Keratinocyte (primary cell): Measurements from ENCODE around the gene PGA3.
"Not testable (repeated sequence)": the region's sequence is repeated elsewhere in the genome, so short reads cannot be mapped to it uniquely, and the experiment has no call there.

ENCODE experiments used
- CTCF ChIP-seq, 3 experiments: IDR thresholded peaks in 1 of 3; conservative IDR thresholded peaks in 1 of 3; optimal IDR thresholded peaks in 1 of 3; 2 replicates in 2 of 3; 3 replicates in 1 of 3; pipeline versions ENCODE3 to v1.5.1; 2011; ENCODE audit warnings: low read length in 3 of 3, mild to moderate bottlenecking in 3 of 3, moderate library complexity in 2 of 3, control low read depth in 1 of 3, inconsistent platforms in 1 of 3; ENCODE audit not compliant: insufficient read depth in 2 of 3; ENCODE audit errors: extremely low read depth in 1 of 3
- EZH2 ChIP-seq: IDR thresholded peaks from one replicate; pipeline ENCODE4 v1.6.1; 2012; ENCODE audit warnings: inconsistent platforms, mild to moderate bottlenecking, low read length, moderate library complexity

DNA sequence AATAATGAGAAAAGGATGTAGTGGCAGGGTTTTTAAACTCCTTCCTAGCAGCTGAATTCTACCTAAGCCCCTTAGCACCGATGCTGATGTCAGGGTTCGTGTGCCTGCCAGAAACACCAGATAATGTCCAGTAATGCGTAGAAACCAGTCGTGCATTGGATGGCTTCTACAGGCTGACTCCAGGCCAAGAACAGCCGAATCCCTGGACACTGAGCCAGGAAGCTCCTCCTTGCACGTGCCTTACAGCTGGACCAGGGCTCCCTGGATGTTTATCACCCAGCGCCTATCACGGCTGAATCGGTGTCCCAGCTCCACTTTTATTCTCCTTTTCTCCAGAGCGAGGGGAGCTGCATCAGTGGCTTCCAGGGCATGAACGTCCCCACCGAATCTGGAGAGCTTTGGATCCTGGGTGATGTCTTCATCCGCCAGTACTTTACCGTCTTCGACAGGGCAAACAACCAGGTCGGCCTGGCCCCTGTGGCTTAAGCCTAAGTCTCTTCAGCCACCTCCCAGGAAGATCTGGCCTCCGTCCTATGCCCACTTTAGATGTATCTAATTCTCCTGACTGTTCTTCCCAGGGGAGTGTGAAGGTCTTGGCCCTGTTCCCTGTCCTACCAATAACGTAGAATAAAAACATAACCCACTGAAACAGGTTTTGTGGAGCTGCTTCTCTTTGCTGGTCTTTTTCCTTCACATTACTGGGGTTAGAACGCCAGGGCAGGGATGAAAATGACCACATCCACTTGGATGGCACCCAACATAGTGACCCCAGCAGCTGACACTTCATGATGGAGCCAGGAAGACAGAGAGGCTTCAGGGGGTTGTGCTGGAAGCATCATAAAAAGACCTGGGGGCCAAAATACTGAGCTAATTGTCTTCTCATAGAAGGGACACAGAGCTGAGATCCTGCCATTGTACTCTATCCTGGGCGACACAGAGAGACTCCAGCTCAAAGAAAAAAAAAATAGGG lies 47.8 kb downstream of the PGA3 start:
- not testable (repeated sequence) for TF ChIP-seq CTCF (optimal IDR thresholded peaks at IDR 0.05 in 1 of 3, IDR thresholded peaks at IDR 0.05 in 1 of 3, conservative IDR thresholded peaks at IDR 0.05 in 1 of 3; ENCODE audit: extremely low read depth in 1 of 3, insufficient read depth in 2 of 3, low read length in 3 of 3); EZH2
